WTC11 (cell line): ENCODE measurements around the gene CDH11. TPM values are rescaled to one million over a fixed set of nuclear protein-coding genes. Genes with fewer than 3 reads are reported as not detected.

Experiments
- ATAC-seq: fragments of 200-7000 bp; cut with Tn5 transposase; 2 replicates; pipeline ENCODE4 v1.10.0; 2021; ENCODE audit warnings: mild to moderate bottlenecking, moderate library complexity
- CTCF ChIA-PET: fragments of 300-600 bp; sonication (Branson Sonifier 250); formaldehyde crosslinking; loops from one replicate; lab custom pipeline; 2021; ENCODE audit warnings: antibody characterized with exemption; lab: Charles Lee
- POLR2A ChIA-PET: fragments of 350-600 bp; sonication (Branson Sonifier 250); formaldehyde crosslinking; loops from one replicate; lab custom pipeline; 2021; ENCODE audit warnings: antibody characterized with exemption; lab: Charles Lee
- DNase-seq: peaks from one replicate; pipeline ENCODE4 v3.0.0; 2021; ENCODE audit warnings: low spot score
- H3K27ac Mint-ChIP-seq: 2 replicates; pipeline ENCODE4 v1.8.0; 2021; ENCODE audit warnings: mixed read lengths
- H3K27me3 Mint-ChIP-seq: 2 replicates; pipeline ENCODE4 v1.8.0; 2021; ENCODE audit warnings: low read depth, mild to moderate bottlenecking, moderate library complexity, mixed read lengths
- H3K36me3 Mint-ChIP-seq: 2 replicates; pipeline ENCODE4 v1.8.0; 2021; ENCODE audit warnings: mixed read lengths
- H3K4me1 Mint-ChIP-seq: 2 replicates; pipeline ENCODE4 v1.8.0; 2022; ENCODE audit warnings: mixed read lengths
- H3K4me3 Mint-ChIP-seq: 2 replicates; pipeline ENCODE4 v1.8.0; 2021; ENCODE audit warnings: mild to moderate bottlenecking, moderate library complexity, mixed read lengths
- H3K9me3 Mint-ChIP-seq: 2 replicates; pipeline ENCODE4 v1.8.0; 2021; ENCODE audit warnings: mixed read lengths
- CBFB ChIP-seq: sonication (generic); formaldehyde crosslinking; IDR thresholded peaks from 2 replicates; pipeline ENCODE4 v1.8.1; 2022; ENCODE audit warnings: mild to moderate bottlenecking, low read depth, missing genetic modification reagents
- E2F4 ChIP-seq: sonication (generic); formaldehyde crosslinking; IDR thresholded peaks from 2 replicates; pipeline ENCODE4 v1.8.1; 2022; ENCODE audit warnings: low read depth, mild to moderate bottlenecking, moderate library complexity, missing genetic modification reagents, borderline replicate concordance
- E2F5 ChIP-seq: sonication (generic); formaldehyde crosslinking; IDR thresholded peaks from 2 replicates; pipeline ENCODE4 v1.8.1; 2022; ENCODE audit warnings: mild to moderate bottlenecking, moderate library complexity, missing genetic modification reagents
- ESRRA ChIP-seq: sonication (generic); formaldehyde crosslinking; IDR thresholded peaks from 2 replicates; pipeline ENCODE4 v1.8.1; 2022; ENCODE audit warnings: mild to moderate bottlenecking, missing genetic modification reagents, borderline replicate concordance
- FOXJ3 ChIP-seq: sonication (generic); formaldehyde crosslinking; IDR thresholded peaks from 2 replicates; pipeline ENCODE4 v1.9.0; 2021; ENCODE audit warnings: missing genetic modification reagents, mild to moderate bottlenecking, borderline replicate concordance
- GRHL2 ChIP-seq: fragments of 250-450 bp; sonication (Bioruptor Pico); IDR thresholded peaks from 2 replicates; pipeline ENCODE4 v1.8.0; 2022; ENCODE audit warnings: mild to moderate bottlenecking, moderate library complexity; ENCODE audit not compliant: insufficient replicate concordance, severe bottlenecking
- MAX ChIP-seq: sonication (generic); formaldehyde crosslinking; IDR thresholded peaks from 2 replicates; pipeline ENCODE4 v1.8.0; 2022; ENCODE audit warnings: mild to moderate bottlenecking, missing genetic modification reagents
- MLX ChIP-seq: sonication (generic); formaldehyde crosslinking; IDR thresholded peaks from 2 replicates; pipeline ENCODE4 v1.8.1; 2023; ENCODE audit warnings: mild to moderate bottlenecking, missing genetic modification reagents, moderate library complexity
- NR1H2 ChIP-seq: sonication (generic); formaldehyde crosslinking; IDR thresholded peaks from 2 replicates; pipeline ENCODE4 v1.9.0; 2021; ENCODE audit warnings: mild to moderate bottlenecking, moderate library complexity, missing genetic modification reagents
- SMAD3 ChIP-seq: sonication (generic); formaldehyde crosslinking; IDR thresholded peaks from 2 replicates; pipeline ENCODE4 v1.8.0; 2022; ENCODE audit warnings: missing genetic modification reagents, mild to moderate bottlenecking, borderline replicate concordance
- STAT6 ChIP-seq: sonication (generic); formaldehyde crosslinking; conservative IDR thresholded peaks from 2 replicates; pipeline ENCODE4 v1.8.1; 2023; ENCODE audit warnings: mild to moderate bottlenecking, low read depth, missing genetic modification reagents, moderate library complexity
- ZBTB43 ChIP-seq: sonication (generic); formaldehyde crosslinking; IDR thresholded peaks from 2 replicates; pipeline ENCODE4 v1.8.1; 2023; ENCODE audit warnings: mild to moderate bottlenecking, missing genetic modification reagents
- ZNF138 ChIP-seq: sonication (generic); formaldehyde crosslinking; conservative IDR thresholded peaks from 2 replicates; pipeline ENCODE4 v1.8.1; 2022; ENCODE audit warnings: mild to moderate bottlenecking, moderate library complexity, missing genetic modification reagents
- ZNF232 ChIP-seq: sonication (generic); formaldehyde crosslinking; IDR thresholded peaks from 2 replicates; pipeline ENCODE4 v1.8.0; 2022; ENCODE audit warnings: mild to moderate bottlenecking, missing genetic modification reagents
- ZNF263 ChIP-seq: sonication (generic); formaldehyde crosslinking; IDR thresholded peaks from 2 replicates; pipeline ENCODE4 v1.8.1; 2022; ENCODE audit warnings: low read depth, mild to moderate bottlenecking, moderate library complexity, missing genetic modification reagents
- ZNF317 ChIP-seq: sonication (generic); formaldehyde crosslinking; IDR thresholded peaks from 2 replicates; pipeline ENCODE4 v1.8.1; 2023; ENCODE audit warnings: low read depth, mild to moderate bottlenecking, moderate library complexity, missing genetic modification reagents, borderline replicate concordance
- ZNF396 ChIP-seq: fragments of 250-450 bp; sonication (Bioruptor Pico); IDR thresholded peaks from 2 replicates; pipeline ENCODE4 v1.8.0; 2021; ENCODE audit warnings: mild to moderate bottlenecking, moderate library complexity, borderline replicate concordance
- total RNA-seq: library from RNA; stranded (reverse); gene quantifications from 3 replicates; pipeline ENCODE4 v1.2.3, GENCODE V29; 2021
- TF ChIP-seq, protein P1 (sequence below): sonication (generic); formaldehyde crosslinking; IDR thresholded peaks from 2 replicates; pipeline ENCODE4 v1.8.1; 2022; ENCODE audit warnings: mild to moderate bottlenecking, missing genetic modification reagents, moderate library complexity, borderline replicate concordance
- TF ChIP-seq, protein P2 (sequence below): fragments of 250-450 bp; sonication (Bioruptor Pico); IDR thresholded peaks from 2 replicates; pipeline ENCODE4 v1.8.0; 2021; ENCODE audit warnings: mild to moderate bottlenecking
- TF ChIP-seq, protein P3 (sequence below): fragments of 250-450 bp; sonication (Bioruptor Pico); IDR thresholded peaks from 2 replicates; pipeline ENCODE4 v1.9.0; 2021; ENCODE audit warnings: mild to moderate bottlenecking

Gene CDH11
- total RNA-seq, 1 experiment from 2014 or later: 11.6 TPM

DNA sequence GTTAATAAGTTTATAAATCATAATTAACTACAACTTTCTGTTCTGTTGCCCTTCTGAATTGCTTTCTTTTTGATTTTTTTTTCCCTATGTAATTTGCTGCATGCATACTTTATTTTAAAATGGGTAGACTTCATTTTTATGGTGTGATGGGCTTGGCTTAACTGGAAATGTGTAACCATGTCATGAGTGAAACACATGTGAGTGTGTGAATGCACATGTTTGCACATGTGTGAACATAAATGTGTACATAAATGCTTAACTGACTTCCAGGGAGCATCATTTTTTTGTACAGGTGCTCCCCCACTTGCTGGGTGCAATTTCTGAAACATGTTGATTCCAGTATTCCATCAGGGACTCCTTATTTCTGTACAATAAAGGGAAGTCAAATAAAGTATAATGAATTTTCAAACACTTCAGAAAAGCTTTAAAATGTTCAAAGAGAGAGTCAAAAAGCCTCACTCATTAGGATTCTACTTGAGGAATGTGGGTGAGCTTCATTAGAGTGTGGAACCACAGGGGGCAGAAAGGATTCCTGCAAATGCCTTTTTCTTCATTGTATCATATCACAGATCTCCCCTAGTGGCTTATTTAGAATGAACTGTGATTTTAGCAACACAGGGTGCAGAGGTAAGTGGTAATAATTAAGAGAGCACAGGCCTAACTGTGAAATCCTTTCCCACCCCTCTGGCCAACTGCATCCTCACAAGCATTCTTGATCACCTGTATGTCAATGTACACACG lies 31.7 kb upstream of the CDH11 start:
- ChIA-PET CTCF (no interaction called here), POLR2A (no interaction called here)
- Mint-ChIP-seq H3K9me3 (no peaks in the 10 kb centered on the region), H3K27me3 (peaks cover 2% of the 10 kb centered on the region), H3K4me3 (no peak overlapping the region), H3K27ac (no peak overlapping the region), H3K36me3 (no peaks in the 10 kb centered on the region), H3K4me1 (peaks cover 16% of the 10 kb centered on the region)
- ATAC-seq (no peak; the same call in 1 of the 2 replicates), DNase-seq (no peak)
- TF ChIP-seq ZNF396 (CRISPR knock-in tag) (no peak), NR1H2 (CRISPR knock-in tag) (no peak), STAT6 (CRISPR knock-in tag) (no peak), SMAD3 (CRISPR knock-in tag) (no peak)
- TF ChIP-seq, protein P1, sequence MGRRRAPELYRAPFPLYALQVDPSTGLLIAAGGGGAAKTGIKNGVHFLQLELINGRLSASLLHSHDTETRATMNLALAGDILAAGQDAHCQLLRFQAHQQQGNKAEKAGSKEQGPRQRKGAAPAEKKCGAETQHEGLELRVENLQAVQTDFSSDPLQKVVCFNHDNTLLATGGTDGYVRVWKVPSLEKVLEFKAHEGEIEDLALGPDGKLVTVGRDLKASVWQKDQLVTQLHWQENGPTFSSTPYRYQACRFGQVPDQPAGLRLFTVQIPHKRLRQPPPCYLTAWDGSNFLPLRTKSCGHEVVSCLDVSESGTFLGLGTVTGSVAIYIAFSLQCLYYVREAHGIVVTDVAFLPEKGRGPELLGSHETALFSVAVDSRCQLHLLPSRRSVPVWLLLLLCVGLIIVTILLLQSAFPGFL: no peak

GRCh38 chr16:65148804-65149203 lies 26.9 kb upstream of the CDH11 start:
- Mint-ChIP-seq H3K27ac (no peak overlapping the region), H3K9me3 (no peaks in the 10 kb centered on the region), H3K4me1 (peaks cover 5% of the 10 kb centered on the region), H3K36me3 (no peaks in the 10 kb centered on the region), H3K27me3 (no peaks in the 10 kb centered on the region; the same call in 1 of the 2 replicates), H3K4me3 (no peak overlapping the region)
- ChIA-PET CTCF (no interaction called here), POLR2A (no interaction called here)
- DNase-seq (no peak), ATAC-seq (no peak)
- no peak for TF ChIP-seq MLX
- TF ChIP-seq E2F5 (CRISPR knock-in tag): no peak
- TF ChIP-seq ZBTB43 (CRISPR knock-in tag): no peak
- TF ChIP-seq ESRRA (CRISPR knock-in tag): no peak
- no peak for TF ChIP-seq STAT6 (CRISPR knock-in tag)
- TF ChIP-seq, protein P2, sequence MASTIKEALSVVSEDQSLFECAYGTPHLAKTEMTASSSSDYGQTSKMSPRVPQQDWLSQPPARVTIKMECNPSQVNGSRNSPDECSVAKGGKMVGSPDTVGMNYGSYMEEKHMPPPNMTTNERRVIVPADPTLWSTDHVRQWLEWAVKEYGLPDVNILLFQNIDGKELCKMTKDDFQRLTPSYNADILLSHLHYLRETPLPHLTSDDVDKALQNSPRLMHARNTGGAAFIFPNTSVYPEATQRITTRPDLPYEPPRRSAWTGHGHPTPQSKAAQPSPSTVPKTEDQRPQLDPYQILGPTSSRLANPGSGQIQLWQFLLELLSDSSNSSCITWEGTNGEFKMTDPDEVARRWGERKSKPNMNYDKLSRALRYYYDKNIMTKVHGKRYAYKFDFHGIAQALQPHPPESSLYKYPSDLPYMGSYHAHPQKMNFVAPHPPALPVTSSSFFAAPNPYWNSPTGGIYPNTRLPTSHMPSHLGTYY (CRISPR knock-in tag): no peak
- TF ChIP-seq ZNF317 (CRISPR knock-in tag): no peak
- no peak for TF ChIP-seq CBFB (CRISPR knock-in tag)
- TF ChIP-seq ZNF263 (CRISPR knock-in tag): no peak
- TF ChIP-seq ZNF138: no peak
- TF ChIP-seq E2F4 (CRISPR knock-in tag): no peak
- TF ChIP-seq, protein P3, sequence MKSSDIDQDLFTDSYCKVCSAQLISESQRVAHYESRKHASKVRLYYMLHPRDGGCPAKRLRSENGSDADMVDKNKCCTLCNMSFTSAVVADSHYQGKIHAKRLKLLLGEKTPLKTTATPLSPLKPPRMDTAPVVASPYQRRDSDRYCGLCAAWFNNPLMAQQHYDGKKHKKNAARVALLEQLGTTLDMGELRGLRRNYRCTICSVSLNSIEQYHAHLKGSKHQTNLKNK (CRISPR knock-in tag): no peak
- TF ChIP-seq GRHL2 (CRISPR knock-in tag): no peak
- no peak for TF ChIP-seq MAX (CRISPR knock-in tag)
- no peak for TF ChIP-seq ZNF232 (CRISPR knock-in tag)
- TF ChIP-seq FOXJ3: no peak
